Uterus (tissue), 2 donors: ENCODE measurements around the gene NAB2.

Source experiments
- CTCF ChIP-seq, 4 experiments: fragments of 200-600 bp in 2 of 4; fragments of 450-650 bp in 2 of 4; sonication (generic) in 2 of 4; IDR thresholded peaks; one replicate each; pipeline ENCODE4 v1.5.1; 2016 to 2019; ENCODE audit warnings: antibody characterized with exemption in 4 of 4, mild to moderate bottlenecking in 2 of 4, moderate library complexity in 1 of 4
- POLR2A ChIP-seq, 2 donors: fragments of 450-650 bp; IDR thresholded peaks; one replicate each; pipeline ENCODE4 v1.6.1; 2016; ENCODE audit warnings: antibody characterized with exemption in 2 of 2, mild to moderate bottlenecking in 1 of 2, moderate library complexity in 1 of 2

DNA sequence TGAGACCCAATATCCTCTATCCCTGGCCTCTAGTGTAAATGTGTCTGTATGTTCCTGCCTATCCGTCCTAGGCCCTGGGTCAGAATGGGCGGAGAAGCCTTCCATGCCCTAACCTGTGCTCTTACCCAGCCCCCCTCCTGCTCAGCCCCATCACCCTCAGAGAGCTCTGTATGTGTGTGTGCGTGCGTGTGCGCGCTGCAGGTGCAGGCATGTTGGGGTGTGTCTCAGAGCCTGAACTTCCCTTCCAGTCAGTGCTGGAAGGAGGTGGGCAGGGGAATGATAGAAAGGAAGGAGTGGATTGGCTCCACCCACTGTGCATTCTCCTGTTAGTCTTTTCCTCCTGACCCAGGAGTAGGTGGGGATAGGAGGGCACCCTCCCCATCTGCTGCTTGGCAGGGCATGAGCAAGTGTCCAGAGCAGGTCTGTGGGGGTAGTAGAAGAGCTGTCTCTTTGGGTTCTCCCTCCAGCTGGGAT is 7.2 kb downstream of the NAB2 start:
- no peak for TF ChIP-seq POLR2A (IDR thresholded peaks at IDR 0.05)
- no peak for TF ChIP-seq CTCF (IDR thresholded peaks at IDR 0.05)
